ENCODE data around the gene FOXS1. TPM values are rescaled to one million over a fixed set of nuclear protein-coding genes. Genes with fewer than 3 reads are reported as not detected.
"Not testable (repeated sequence)": the region's sequence is repeated elsewhere in the genome, so short reads cannot be mapped to it uniquely, and the experiment has no call there.

Gene FOXS1
- total RNA-seq, 1 donor from 2014 or later = not detected

- peak; percentile 63 for DNase-seq (ENCODE audit: low spot score)
- no peaks in the 10 kb centered on the region for H3K36me3 Mint-ChIP-seq (ENCODE audit: low read depth)
- no peaks in the 10 kb centered on the region for H3K9me3 Mint-ChIP-seq
- peaks cover 5% of the 10 kb centered on the region for H3K4me1 Mint-ChIP-seq (ENCODE audit: low read depth)
- no peaks in the 10 kb centered on the region for H3K27me3 Mint-ChIP-seq (ENCODE audit: low read depth)
- H3K4me3 Mint-ChIP-seq (ENCODE audit: low read depth) = no peak overlapping the region
- no peak overlapping the region for H3K27ac Mint-ChIP-seq
- intact Hi-C loops (cut with micrococcal nuclease) = loop anchor here (2.0 to 10.0 kb wide), 3 partner anchors 24 to 270 kb away; partner anchors contain the start of gene PDRG1
These were observed 22.7 kb downstream of the FOXS1 start for GRCh38 chr20:31822421-31823330.

DNA sequence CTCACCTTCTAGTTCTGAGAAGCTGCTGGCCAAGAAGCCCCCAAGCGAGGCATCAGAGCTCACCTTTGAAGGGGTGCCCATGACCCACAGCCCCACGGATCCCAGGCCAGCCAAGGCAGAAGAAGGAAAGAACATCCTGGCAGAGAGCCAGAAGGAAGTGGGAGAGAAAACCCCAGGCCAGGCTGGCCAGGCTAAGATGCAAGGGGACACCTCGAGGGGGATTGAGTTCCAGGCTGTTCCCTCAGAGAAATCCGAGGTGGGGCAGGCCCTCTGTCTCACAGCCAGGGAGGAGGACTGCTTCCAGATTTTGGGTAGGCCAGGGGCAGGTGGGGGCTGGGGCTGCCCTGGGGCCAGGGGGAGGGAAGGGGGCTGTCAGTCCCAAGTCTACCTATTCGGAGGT lies 24.0 kb downstream of the FOXS1 start:
- no peak overlapping the region for H3K27ac Mint-ChIP-seq
- peaks cover 5% of the 10 kb centered on the region for H3K4me1 Mint-ChIP-seq (ENCODE audit: low read depth)
- no peaks in the 10 kb centered on the region for H3K36me3 Mint-ChIP-seq (ENCODE audit: low read depth)
- no peaks in the 10 kb centered on the region for H3K9me3 Mint-ChIP-seq
- H3K4me3 Mint-ChIP-seq (ENCODE audit: low read depth) = no peak overlapping the region
- no peaks in the 10 kb centered on the region for H3K27me3 Mint-ChIP-seq (ENCODE audit: low read depth)
- intact Hi-C loops (cut with micrococcal nuclease) = loop anchor here (10.0 kb wide), 1 partner anchor 133 kb away; the partner anchor contains the start of gene PDRG1
- no peak for DNase-seq (ENCODE audit: low spot score)

DNA sequence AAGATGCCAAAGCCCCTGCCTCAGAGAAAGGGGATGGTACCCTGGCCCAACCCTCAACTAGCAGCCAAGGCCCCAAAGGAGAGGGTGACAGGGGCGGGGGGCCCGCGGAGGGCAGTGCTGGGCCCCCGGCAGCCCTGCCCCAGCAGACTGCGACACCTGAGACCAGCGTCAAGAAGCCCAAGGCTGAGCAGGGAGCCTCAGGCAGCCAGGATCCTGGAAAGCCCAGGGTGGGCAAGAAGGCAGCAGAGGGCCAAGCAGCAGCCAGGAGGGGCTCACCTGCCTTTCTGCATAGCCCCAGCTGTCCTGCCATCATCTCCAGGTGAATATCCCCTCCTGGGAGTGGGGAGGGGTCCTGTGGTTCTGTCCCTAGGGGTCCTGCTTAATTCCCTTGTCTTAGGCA lies 25.2 kb downstream of the FOXS1 start:
- H3K4me3 Mint-ChIP-seq (ENCODE audit: low read depth) = no peak overlapping the region
- no peaks in the 10 kb centered on the region for H3K27me3 Mint-ChIP-seq (ENCODE audit: low read depth)
- H3K9me3 Mint-ChIP-seq = no peaks in the 10 kb centered on the region
- peaks cover 5% of the 10 kb centered on the region for H3K4me1 Mint-ChIP-seq (ENCODE audit: low read depth)
- H3K27ac Mint-ChIP-seq = no peak overlapping the region
- intact Hi-C loops (cut with micrococcal nuclease) = loop anchor here (10.0 kb wide), 1 partner anchor 135 kb away; the partner anchor contains the start of gene PDRG1
- H3K36me3 Mint-ChIP-seq (ENCODE audit: low read depth) = no peaks in the 10 kb centered on the region
- DNase-seq (ENCODE audit: low spot score) = no peak

DNA sequence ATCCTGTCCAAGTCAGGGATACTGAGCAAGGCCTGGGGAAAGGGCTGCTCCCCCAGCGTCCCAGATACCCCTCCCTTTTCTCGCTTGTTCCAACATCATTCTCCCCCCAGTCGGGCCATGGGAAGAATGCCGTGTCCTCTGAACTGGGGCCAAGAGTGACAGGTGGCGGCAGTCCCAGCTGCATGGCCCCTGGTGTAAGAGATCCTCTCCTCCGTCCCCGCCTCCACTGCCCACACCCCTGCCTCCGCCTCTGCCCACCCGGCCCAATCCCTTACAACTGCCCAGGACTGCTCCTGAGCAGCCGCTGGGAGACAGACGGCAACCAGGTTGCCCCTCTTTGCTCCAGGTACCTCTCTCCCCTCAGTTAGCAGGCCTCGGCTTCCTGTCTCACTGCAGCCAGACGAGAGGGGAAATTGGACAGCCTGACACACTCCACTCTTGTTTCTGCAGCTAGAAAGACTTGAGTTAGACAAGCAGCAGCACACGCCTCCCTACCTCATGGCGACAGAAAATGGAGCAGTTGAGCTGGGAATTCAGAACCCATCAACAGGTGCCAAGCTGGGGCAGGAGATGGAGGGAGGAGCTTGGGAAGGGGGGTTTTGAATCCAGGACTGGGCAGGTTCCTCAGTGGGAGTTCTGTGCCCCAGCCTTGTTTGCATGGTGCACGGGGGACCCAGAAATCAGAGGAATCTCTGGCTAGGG lies 26.2 kb downstream of the FOXS1 start, which contains the start of gene MYLK2:
Gene MYLK2, plus strand, starts transcription at position 274 of the 702 bp plus-strand sequence. Its CDS starts 225 bp downstream, at position 499.
- Mint-ChIP-seq H3K4me3 (ENCODE audit: low read depth) (no peak within 1 kb of the TSS), H3K9me3 (no peaks in the 10 kb centered on the region), H3K27ac (no peak within 1 kb of the TSS), H3K4me1 (ENCODE audit: low read depth) (peaks cover 5% of the 10 kb centered on the region), H3K27me3 (ENCODE audit: low read depth) (no peaks in the 10 kb centered on the region), H3K36me3 (ENCODE audit: low read depth) (no peaks in the 10 kb centered on the region)
- intact Hi-C loops (cut with micrococcal nuclease) = no loop called here
- no peak for DNase-seq (ENCODE audit: low spot score)

- Mint-ChIP-seq H3K4me1 (ENCODE audit: low read depth) (peaks cover 5% of the 10 kb centered on the region), H3K4me3 (ENCODE audit: low read depth) (no peak overlapping the region), H3K36me3 (ENCODE audit: low read depth) (no peaks in the 10 kb centered on the region), H3K27ac (no peak overlapping the region), H3K9me3 (no peaks in the 10 kb centered on the region), H3K27me3 (ENCODE audit: low read depth) (no peaks in the 10 kb centered on the region)
- intact Hi-C loops (cut with micrococcal nuclease) = no loop called here
- no peak for DNase-seq (ENCODE audit: low spot score)
These were observed 27.0 kb downstream of the FOXS1 start for GRCh38 chr20:31818376-31818908.

DNA sequence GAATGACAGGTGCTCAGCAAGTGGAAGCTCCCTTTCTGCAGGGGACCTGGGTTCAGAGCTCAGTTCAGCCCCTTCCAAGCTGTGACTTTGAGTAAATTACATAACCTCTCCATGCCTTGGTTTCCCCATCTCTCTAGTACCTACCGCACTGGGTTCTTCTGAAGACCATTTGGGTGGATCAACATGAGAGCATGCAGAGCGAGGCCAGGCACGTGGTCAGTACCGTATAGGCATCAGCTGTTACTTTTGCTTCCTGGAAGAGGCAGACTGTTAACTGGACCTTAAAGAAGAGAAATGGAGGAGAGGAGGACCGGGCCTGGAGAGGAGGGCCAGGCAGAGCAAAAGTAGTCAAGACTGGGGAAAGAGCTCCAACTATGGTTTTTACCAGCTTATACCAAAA lies 27.9 kb downstream of the FOXS1 start:
- Mint-ChIP-seq H3K36me3 (ENCODE audit: low read depth) (no peaks in the 10 kb centered on the region), H3K4me1 (ENCODE audit: low read depth) (peaks cover 2% of the 10 kb centered on the region), H3K27me3 (ENCODE audit: low read depth) (no peaks in the 10 kb centered on the region), H3K4me3 (ENCODE audit: low read depth) (no peak overlapping the region), H3K9me3 (no peaks in the 10 kb centered on the region), H3K27ac (no peak overlapping the region)
- intact Hi-C loops (cut with micrococcal nuclease) = no loop called here
- no peak for DNase-seq (ENCODE audit: low spot score)

DNA sequence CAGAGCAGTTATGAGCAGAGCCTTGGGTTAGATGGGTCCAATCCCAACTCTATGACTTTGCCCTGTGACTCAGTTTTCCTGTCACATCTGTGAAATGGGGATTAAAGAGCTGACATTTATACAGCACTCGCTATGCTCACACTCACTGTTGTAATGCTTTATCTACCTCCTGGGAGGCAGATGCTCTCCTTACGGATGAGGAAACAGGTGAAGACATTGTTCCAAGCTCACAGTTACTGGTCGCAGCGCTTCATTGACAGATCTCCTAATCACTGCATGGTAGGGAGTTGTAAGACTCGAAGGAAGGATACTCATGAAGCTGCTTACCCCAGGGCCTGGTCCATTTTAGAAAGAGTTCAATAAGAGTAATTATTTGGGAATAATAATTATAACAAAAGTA lies 29.2 kb downstream of the FOXS1 start:
- no peak for DNase-seq (ENCODE audit: low spot score)
- no peaks in the 10 kb centered on the region for H3K9me3 Mint-ChIP-seq
- intact Hi-C loops (cut with micrococcal nuclease) = no loop called here
- no peaks in the 10 kb centered on the region for H3K27me3 Mint-ChIP-seq (ENCODE audit: low read depth)
- no peaks in the 10 kb centered on the region for H3K36me3 Mint-ChIP-seq (ENCODE audit: low read depth)
- H3K27ac Mint-ChIP-seq = no peak overlapping the region
- no peak overlapping the region for H3K4me3 Mint-ChIP-seq (ENCODE audit: low read depth)
- H3K4me1 Mint-ChIP-seq (ENCODE audit: low read depth) = no peaks in the 10 kb centered on the region

DNA sequence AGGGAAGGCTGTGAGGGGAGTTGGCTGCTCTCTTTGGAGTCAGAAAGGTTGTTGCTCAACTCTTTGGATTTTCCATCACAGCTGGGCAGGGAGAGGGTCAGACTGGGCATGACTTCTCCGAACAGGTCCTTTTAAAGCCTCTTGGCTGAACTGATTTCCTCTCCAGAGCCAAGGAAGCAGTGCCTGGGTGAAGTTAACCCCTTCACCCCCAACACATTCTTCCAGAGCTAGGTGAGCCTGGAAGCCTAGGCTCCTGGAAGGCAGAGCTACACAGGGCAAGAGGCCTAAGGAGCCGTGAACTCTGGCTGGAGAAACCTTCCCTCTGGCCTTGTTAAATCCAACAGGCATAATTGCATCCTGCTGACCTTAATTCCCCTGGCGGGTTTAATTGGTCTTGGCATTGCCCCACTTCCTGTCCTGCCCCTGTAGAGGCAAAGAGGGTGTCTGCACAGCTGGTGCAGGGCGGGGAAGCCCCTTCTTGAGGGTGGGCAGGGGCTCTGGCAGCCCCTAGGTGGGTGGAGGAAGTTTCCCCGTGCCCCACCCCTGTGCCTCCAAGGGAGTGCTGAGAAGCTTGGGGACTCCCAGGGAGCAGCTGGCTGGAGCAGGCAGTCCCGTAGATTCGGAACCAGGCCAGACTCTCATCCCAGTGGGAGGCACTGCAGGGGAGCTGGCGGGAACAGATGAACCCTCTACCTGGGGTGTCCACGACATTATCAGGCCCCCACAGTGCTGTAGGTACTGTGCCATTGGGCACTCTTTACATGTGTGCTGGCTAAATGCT lies 29.8 kb downstream of the FOXS1 start:
- Mint-ChIP-seq H3K27ac (no peak overlapping the region), H3K36me3 (ENCODE audit: low read depth) (no peaks in the 10 kb centered on the region), H3K9me3 (no peaks in the 10 kb centered on the region), H3K27me3 (ENCODE audit: low read depth) (no peaks in the 10 kb centered on the region), H3K4me3 (ENCODE audit: low read depth) (no peak overlapping the region), H3K4me1 (ENCODE audit: low read depth) (no peaks in the 10 kb centered on the region)
- intact Hi-C loops (cut with micrococcal nuclease) = no loop called here
- no peak for DNase-seq (ENCODE audit: low spot score)

DNA sequence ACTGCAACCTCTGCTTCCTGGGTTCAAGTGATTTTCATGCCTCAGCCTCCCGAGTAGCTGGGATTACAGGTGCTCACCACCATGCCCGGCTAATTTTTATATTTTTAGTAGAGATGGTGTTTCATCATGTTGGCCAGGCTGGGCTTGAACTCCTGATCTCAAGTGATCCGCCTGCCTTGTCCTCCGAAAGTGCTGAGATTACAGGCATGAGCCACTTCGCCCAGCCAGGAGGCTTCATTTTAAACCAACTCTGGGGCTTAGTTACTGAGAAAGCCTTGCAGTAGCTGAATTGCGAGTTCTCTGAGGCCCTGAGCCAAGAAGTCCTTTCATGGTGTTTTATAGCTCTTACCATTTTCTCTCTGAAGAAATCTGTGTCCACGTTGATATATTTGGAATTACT lies 31.3 kb downstream of the FOXS1 start:
- H3K27ac Mint-ChIP-seq; DNase-seq (ENCODE audit: low spot score); H3K9me3 Mint-ChIP-seq; H3K4me1 Mint-ChIP-seq (ENCODE audit: low read depth); H3K4me3 Mint-ChIP-seq (ENCODE audit: low read depth); intact Hi-C loops (cut with micrococcal nuclease); H3K36me3 Mint-ChIP-seq (ENCODE audit: low read depth); H3K27me3 Mint-ChIP-seq (ENCODE audit: low read depth): not testable (repeated sequence)

- DNase-seq (ENCODE audit: low spot score) = no peak
- Mint-ChIP-seq H3K4me1 (ENCODE audit: low read depth) (peaks cover 3% of the 10 kb centered on the region), H3K27me3 (ENCODE audit: low read depth) (no peaks in the 10 kb centered on the region), H3K27ac (no peak overlapping the region), H3K4me3 (ENCODE audit: low read depth) (no peak overlapping the region), H3K36me3 (ENCODE audit: low read depth) (no peaks in the 10 kb centered on the region), H3K9me3 (no peaks in the 10 kb centered on the region)
- intact Hi-C loops (cut with micrococcal nuclease) = no loop called here
These were observed 31.8 kb downstream of the FOXS1 start for GRCh38 chr20:31813611-31814010.

DNA sequence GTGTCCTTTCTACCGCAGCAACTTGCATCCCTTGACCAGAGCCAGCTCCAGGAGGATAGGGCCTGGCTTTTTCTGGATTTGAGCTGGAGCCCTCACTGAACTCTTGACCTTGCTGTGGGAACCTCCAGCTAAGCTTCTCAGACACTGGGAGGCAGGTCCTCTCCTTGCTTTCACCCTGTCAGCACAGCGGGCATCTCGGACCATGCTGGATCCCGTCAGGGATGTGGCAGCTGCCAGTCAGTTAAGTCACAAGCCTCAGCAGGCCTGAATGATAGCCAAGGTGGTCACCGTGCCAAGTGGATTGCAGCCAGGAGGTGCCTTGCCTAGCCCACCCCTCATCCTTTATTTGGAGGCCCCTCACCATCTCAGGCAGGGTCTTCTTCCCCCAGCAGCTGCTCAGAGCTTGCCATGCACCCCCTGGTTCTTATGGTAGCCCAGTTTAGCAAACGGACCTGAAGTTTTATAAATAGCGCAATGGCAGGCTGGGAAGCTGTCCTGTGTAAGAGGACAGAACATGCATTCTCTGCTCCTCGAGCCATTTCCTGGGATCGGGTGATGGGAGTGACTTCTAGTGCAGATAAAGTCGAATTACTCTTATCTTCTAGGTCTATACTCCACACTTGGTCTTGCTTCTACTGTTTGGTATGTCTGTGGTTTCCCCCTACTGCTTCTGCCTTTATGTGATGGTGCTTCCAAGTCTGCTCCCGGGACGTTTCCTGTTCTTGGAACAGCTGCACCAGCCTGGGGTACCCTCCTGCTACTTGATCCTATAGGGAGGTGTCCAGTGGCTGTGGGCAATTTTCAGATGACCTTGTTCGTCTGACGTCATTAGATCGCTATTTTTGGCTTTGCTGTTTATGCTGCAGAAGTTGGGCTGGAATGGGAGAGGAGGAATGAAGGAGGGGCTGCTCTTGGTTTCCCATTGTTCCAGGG lies 33.3 kb downstream of the FOXS1 start:
- Mint-ChIP-seq H3K27me3 (ENCODE audit: low read depth) (no peaks in the 10 kb centered on the region), H3K36me3 (ENCODE audit: low read depth) (peaks cover 3% of the 10 kb centered on the region), H3K9me3 (no peaks in the 10 kb centered on the region), H3K4me1 (ENCODE audit: low read depth) (peaks cover 3% of the 10 kb centered on the region), H3K4me3 (ENCODE audit: low read depth) (no peak overlapping the region), H3K27ac (no peak overlapping the region)
- DNase-seq (ENCODE audit: low spot score) = no peak
- intact Hi-C loops (cut with micrococcal nuclease) = no loop called here

Measured in activated T-helper 2 cell treated with anti-CD3 and anti-CD28 coated beads, Interferon-gamma antibody, Interleukin-2, Interleukin-4, amounts not matched to agents 10 μg/mL and 5 μg/mL and 100 μg/mL, durations not matched to agents 14 hours and 24 hours and 36 hours (primary cell).